GM19455 (cell line): ENCODE results near the gene UBE2L5.

Experiments
- ATAC-seq: cut with Tn5 transposase; IDR thresholded peaks from one replicate; pipeline ENCODE4 v1.9.1; 2021; ENCODE audit not compliant: unreplicated experiment

UBE2L5 gene

DNA sequence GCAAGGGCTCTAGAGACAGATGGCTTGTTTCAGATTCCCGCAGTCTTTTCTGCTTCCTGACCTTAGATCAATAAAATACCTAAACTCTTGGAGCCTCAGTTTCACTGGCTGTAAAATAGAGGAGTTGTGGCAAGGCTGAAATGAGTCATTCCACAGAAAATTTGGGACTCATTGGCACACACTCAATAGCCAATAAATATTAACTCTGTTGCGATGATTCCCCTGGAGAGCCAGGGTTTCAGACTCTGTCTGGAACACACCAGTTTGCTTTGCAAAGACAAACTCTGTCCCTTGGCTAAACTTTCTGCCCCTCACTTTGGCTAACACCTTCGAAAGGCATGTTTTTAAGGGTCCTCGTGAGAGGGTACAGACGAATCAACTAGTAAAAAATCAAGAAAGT is 18.1 kb upstream of the UBE2L5 start:
- no peak for ATAC-seq

DNA sequence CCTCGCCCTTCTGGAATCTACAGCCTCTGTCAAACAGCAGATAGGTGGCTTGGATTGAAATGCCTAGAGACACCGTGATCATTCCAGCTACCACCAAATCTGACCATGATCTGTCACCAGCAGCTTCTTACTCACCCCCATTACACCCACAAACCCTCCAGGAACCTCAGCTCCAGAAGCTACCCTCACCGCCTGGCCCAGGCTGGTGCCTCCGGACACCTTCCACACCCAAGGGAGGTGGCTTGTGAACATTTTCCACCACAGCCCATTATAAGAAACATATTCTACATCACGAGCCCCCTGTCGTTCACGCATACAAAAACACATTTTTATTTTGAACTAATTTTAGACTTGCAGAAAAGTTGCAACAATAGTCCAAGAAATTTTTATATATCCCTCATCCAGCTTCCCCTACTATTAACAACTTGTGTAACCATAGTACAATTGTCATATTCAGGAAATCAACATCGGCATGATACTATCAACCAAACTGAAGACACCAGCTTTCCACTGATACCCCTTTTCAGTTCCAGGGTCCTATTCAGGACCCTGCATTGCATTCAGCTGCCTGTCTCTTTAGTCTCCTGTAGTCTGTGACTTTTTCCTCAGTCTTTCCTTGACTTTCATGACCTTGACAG is 15.4 kb upstream of the UBE2L5 start:
- ATAC-seq: no peak

DNA sequence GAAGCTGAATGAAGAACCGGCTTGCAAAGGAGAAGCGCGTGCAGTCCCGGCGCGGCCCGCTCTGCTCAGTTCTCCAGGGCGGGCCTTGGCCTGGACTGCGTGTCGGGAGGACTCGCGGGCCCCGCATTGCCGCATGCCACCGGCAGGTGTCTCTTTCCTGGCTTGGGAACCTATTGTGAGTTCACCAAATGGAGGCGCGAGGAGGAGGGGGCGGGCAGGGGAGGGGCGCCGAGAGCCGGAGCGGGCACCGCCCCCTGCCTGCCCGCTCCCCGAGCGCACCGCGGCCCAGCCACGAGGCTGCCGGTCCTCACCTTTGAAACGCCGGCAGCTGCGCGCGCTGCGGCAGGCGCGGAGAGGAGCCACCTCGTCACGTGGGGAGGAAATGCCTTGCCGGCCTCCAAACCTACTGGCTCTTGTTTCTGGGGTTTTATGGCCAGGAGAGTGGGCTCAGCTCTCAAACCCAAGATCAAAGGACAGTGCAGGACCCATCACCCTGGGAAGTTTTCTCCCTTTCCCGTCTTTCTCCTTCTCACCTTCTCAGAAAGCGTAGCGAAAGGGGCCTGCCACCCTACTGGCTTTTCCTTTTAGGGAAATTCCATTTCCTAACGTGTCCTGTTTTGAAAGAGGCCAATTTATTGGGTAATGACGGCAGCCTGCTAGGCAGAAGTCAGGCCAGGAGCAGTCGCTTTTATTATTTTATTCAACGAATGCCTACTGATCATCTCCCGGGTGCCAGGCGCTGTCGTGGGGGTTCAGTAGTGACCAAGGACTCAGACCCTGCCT is 13.8 kb upstream of the UBE2L5 start:
- peak; percentile 86 for ATAC-seq

- ATAC-seq: no peak
Measured at GRCh38 chr13:30409886-30410704, 12.2 kb upstream of the UBE2L5 start.

GRCh38 chr13:30410705-30411125 is 11.6 kb upstream of the UBE2L5 start:
- no peak for ATAC-seq

- ATAC-seq: no peak
Measured at GRCh38 chr13:30412346-30412745, 9.9 kb upstream of the UBE2L5 start.

- no peak for ATAC-seq
Measured at GRCh38 chr13:30413842-30414241, 8.5 kb upstream of the UBE2L5 start.

DNA sequence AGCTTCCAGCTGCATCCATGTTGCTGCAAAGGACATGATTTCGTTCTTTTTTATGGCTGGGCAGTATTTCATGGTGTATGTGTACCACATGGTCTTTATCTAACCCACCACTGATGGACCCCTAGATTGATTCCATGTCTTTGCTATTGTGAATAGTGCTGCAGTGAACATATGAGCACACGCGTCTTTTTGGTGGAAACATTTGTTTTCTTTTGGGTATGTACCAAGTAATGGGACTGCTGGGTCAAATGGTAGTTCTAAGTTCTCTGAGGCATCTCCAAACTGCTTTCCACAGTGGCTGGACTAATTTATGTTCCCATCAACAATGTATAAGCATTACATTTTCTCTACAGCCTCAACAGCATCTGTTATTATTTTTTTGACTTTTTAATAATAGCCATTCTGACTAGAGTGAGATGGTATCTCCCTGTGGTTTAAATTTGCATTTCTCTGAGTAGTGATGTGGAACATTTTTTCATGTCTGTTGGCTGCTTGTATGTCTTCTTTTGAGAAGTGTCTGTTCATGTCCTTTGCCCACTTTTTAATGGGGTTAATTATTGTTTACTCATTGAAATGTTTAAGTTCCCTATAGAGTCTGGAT is 6.8 kb upstream of the UBE2L5 start:
- no peak for ATAC-seq

DNA sequence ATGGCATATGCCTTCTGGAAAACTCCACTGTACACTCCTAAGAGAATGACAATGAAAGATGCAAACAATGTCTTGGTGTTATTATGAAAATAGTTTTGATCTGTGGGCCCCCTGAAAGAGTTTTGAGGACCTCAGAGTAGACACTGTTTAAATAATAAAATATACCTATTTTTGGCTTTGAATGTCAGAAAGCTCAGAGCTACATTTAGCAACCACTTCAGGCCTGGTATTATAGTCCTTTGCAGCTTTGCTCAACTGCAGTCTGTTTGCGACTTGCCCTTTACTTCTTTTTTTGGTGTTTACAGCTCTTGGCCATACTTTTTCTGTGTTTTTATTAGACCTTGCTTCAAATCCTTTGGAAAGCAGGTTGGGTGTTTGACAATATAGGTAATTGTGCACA is 5.8 kb upstream of the UBE2L5 start:
- ATAC-seq: no peak

DNA sequence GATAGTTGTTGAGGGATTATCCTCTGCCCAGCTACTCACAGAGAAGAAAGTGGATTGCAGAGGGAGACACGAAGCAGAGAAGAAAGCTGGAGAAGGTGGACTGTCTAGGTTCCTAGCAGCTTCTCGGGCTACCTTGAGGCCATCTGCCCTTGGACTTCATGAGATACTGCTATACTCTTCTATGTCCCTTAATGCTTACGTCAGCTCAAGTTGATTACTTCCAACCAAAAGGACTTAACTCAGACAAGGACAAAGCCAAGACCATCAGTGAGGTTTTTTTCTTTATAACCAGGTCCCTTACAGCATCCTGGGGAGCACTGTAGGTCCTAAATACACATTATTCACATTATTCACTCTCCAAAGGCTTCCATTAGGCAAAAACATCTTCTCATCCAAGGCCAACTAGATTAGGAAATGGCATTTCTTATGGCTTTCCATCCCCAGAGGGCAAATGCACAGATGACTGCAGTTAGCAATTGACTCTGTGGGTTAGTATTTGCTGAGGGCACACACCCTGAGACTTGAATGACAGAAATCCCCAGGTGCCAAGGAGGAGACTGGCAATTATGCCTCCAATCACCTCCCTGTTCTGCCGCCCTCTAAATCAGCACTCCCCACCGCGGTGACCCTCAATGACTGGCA is 4.1 kb upstream of the UBE2L5 start:
- ATAC-seq: no peak

- no peak for ATAC-seq
Measured at GRCh38 chr13:30418717-30419459, 3.4 kb upstream of the UBE2L5 start.

DNA sequence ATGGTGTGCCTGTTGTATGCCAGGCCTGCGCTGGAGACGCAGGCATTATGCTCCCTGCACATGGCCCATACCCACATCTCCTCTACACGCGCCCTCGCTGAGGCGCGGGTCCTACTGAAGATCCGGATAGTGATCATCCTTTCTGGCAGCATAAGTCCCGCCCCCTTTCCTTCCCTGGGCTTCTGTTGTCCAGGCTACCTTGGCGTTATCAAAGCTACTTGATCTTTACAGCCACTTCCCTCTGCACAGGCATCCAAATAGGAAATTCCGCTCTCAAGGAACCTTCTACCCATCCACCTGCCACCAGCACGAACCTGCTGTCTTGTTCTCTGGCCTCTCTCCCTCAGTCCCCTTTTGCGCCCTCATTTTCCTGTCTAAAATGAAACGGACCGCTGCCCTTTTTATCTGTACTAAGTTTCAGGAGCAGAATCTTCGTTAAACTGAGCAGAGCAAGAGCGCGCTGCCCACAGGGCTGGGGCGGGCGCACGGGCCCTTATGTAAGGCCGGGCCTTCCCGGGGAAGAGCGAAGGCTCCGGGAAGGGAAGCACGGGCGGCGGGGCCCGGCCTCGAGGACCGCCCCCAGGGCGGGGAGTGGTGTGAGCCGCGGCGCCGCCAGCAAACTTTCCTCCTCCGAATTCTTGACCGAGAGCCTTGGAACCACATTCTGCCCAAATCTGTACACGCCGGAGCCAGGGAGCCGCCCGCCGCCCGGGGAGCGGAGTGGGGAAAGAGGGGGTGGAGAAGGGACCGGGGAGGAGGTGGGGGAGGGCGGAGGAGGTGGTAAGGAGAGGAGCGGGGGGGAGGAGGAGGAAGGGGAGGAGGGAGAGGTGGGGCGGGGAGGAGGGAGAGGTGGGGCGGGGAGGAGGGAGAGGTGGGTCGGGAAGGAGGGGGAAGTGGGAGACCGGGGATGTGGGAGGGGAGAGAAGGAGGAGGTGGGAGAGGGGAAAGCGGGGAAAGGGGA is 920 bp upstream of the UBE2L5 start:
- ATAC-seq: peak; percentile 44

DNA sequence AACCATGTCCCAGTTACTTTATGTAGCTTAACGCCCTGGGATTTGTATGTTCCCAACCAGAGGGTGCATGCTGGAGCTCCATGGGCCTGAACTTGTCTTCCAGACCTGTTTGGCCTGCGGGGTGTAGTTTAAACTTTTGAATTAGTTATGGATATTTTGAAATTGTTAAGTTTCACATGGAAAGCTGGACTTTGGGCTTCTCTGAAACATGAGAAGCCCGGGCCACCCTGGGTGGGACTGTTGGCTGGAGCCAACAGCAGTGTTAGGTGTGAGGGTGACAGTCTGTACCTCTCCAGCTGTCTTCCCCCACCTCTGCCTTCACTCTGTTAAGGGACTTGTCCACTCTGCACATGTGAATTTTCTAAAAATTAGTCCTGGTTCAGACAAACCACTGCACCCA is 1.6 kb downstream of the UBE2L5 start:
- ATAC-seq: no peak

- ATAC-seq: no peak
Measured at GRCh38 chr13:30429235-30429634, 6.9 kb downstream of the UBE2L5 start.

GRCh38 chr13:30429721-30430694 is 7.7 kb downstream of the UBE2L5 start:
- no peak for ATAC-seq

- no peak for ATAC-seq
Measured at GRCh38 chr13:30431269-30431940, 9.1 kb downstream of the UBE2L5 start.

DNA sequence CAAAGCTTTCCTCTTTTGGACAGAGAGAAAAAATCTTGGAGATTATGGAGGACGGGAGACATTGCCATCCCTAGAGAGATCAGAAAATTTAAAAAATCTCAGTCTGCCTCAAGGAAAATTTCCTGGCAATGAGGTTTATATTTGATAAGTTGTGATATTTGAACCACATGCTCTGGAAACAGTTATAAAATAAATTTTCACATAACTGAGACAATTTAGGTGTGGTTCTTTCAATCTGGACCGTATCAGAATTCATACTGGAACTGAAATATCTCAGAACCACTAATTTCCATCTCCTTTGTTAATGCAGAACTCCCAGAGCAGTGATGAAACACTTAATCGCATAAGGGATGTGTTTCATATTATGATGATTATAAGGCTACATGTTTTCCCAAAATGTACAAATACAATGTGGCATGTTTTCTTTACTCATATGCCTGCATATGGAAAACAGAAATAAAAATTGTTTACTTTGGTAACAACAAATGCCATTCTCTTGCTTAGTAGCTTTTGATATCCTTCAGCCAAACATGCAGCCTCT is 13.7 kb downstream of the UBE2L5 start:
- no peak for ATAC-seq
